HG03139 (cell line): ENCODE results near the gene PRRX1.

Experiments
- ATAC-seq: cut with Tn5 transposase; IDR thresholded peaks from one replicate; pipeline ENCODE4 v1.9.1; 2021; ENCODE audit not compliant: unreplicated experiment

Gene PRRX1

GRCh38 chr1:170714938-170715337 lies 51.0 kb downstream of the PRRX1 start:
- ATAC-seq: no peak

GRCh38 chr1:170716835-170717429 lies 53.0 kb downstream of the PRRX1 start:
- no peak for ATAC-seq

GRCh38 chr1:170720661-170721060 lies 56.7 kb downstream of the PRRX1 start:
- ATAC-seq: no peak

GRCh38 chr1:170721621-170722020 lies 57.7 kb downstream of the PRRX1 start:
- ATAC-seq: no peak

GRCh38 chr1:170723518-170723917 lies 59.6 kb downstream of the PRRX1 start:
- ATAC-seq: no peak

GRCh38 chr1:170725326-170725725 lies 61.4 kb downstream of the PRRX1 start:
- no peak for ATAC-seq

GRCh38 chr1:170727963-170728362 lies 64.0 kb downstream of the PRRX1 start:
- ATAC-seq: no peak

- no peak for ATAC-seq
These were observed 65.5 kb downstream of the PRRX1 start for GRCh38 chr1:170729225-170730002.

GRCh38 chr1:170730014-170730413 lies 66.1 kb downstream of the PRRX1 start:
- ATAC-seq: no peak

GRCh38 chr1:170730438-170730837 lies 66.5 kb downstream of the PRRX1 start:
- ATAC-seq: no peak

GRCh38 chr1:170731566-170732251 lies 67.8 kb downstream of the PRRX1 start:
- no peak for ATAC-seq

GRCh38 chr1:170732252-170732588 lies 68.3 kb downstream of the PRRX1 start:
- no peak for ATAC-seq

- no peak for ATAC-seq
These were observed 70.7 kb downstream of the PRRX1 start for GRCh38 chr1:170734412-170735175.

- no peak for ATAC-seq
These were observed 71.7 kb downstream of the PRRX1 start for GRCh38 chr1:170735366-170736263.

- ATAC-seq: no peak
These were observed 75.9 kb downstream of the PRRX1 start for GRCh38 chr1:170739803-170740202.

GRCh38 chr1:170741678-170742077 lies 77.7 kb downstream of the PRRX1 start:
- ATAC-seq: no peak

GRCh38 chr1:170742600-170742999 lies 78.7 kb downstream of the PRRX1 start:
- ATAC-seq: no peak

- ATAC-seq: no peak
These were observed 79.2 kb downstream of the PRRX1 start for GRCh38 chr1:170743083-170743482.

GRCh38 chr1:170749549-170749948 lies 85.6 kb downstream of the PRRX1 start:
- ATAC-seq: no peak

GRCh38 chr1:170749959-170750358 lies 86.0 kb downstream of the PRRX1 start:
- no peak for ATAC-seq
